HepG2 (cell line): ENCODE measurements around the gene RPUSD3. TPM values are rescaled to one million over a fixed set of nuclear protein-coding genes. Genes with fewer than 3 reads are reported as not detected.

ENCODE experiments used
- BRCA1 ChIP-seq: sonication (generic); formaldehyde crosslinking; IDR thresholded peaks from 2 replicates; pipeline ENCODE4 v1.4.0; 2020; ENCODE audit warnings: missing genetic modification reagents
- FOXA3 ChIP-seq: IDR thresholded peaks from 2 replicates; pipeline ENCODE4 v1.6.1; 2016; ENCODE audit warnings: missing genetic modification reagents, missing compliant biosample characterization
- FOXC1 ChIP-seq: sonication (generic); formaldehyde crosslinking; IDR thresholded peaks from 2 replicates; pipeline ENCODE4 v1.8.0; 2022; ENCODE audit warnings: mild to moderate bottlenecking, missing genetic modification reagents, borderline replicate concordance
- GATA4 ChIP-seq: sonication (generic); IDR thresholded peaks from 2 replicates; pipeline ENCODE4 v1.6.1; 2016; ENCODE audit warnings: antibody characterized with exemption, low read depth, borderline replicate concordance
- HMGXB4 ChIP-seq, 2 experiments: sonication (generic) in 1 of 2; formaldehyde crosslinking in 1 of 2; IDR thresholded peaks; 2 replicates each; pipeline versions ENCODE4 v1.4.0 to v1.6.1; 2018 to 2020; ENCODE audit warnings: missing genetic modification reagents in 2 of 2, borderline replicate concordance in 1 of 2, low read depth in 1 of 2, mild to moderate bottlenecking in 1 of 2, missing biosample characterization in 1 of 2
- HNRNPL ChIP-seq: fragments of 200-400 bp; formaldehyde crosslinking; IDR thresholded peaks from 2 replicates; pipeline ENCODE4 v1.6.1; 2017; ENCODE audit warnings: mild to moderate bottlenecking, low read depth, low read length
- HOXA3 ChIP-seq: sonication (generic); formaldehyde crosslinking; IDR thresholded peaks from 2 replicates; pipeline ENCODE4 v1.5.0; 2020; ENCODE audit warnings: missing genetic modification reagents
- KLF6 ChIP-seq: IDR thresholded peaks from 2 replicates; pipeline ENCODE4 v1.8.0; 2016; ENCODE audit warnings: missing biosample characterization, missing genetic modification reagents
- MAZ ChIP-seq, 2 experiments: sonication (generic) in 1 of 2; formaldehyde crosslinking in 1 of 2; IDR thresholded peaks; 2 replicates each; pipeline versions ENCODE4 v1.5.0 to v1.6.1; 2012 to 2020; ENCODE audit warnings: low read depth in 2 of 2, mild to moderate bottlenecking in 2 of 2, borderline replicate concordance in 1 of 2, improper control_type of control experiment in 1 of 2, low read length in 1 of 2, missing genetic modification reagents in 1 of 2, moderate library complexity in 1 of 2
- MED1 ChIP-seq: sonication (generic); formaldehyde crosslinking; IDR thresholded peaks from 2 replicates; pipeline ENCODE4 v1.4.0; 2020; ENCODE audit warnings: missing genetic modification reagents
- MTA1 ChIP-seq: sonication (generic); formaldehyde crosslinking; IDR thresholded peaks from 2 replicates; pipeline ENCODE4 v1.4.0; 2020; ENCODE audit warnings: missing genetic modification reagents, mild to moderate bottlenecking, borderline replicate concordance
- MYC ChIP-seq: sonication (generic); formaldehyde crosslinking; IDR thresholded peaks from 2 replicates; pipeline ENCODE4 v1.9.0; 2021; ENCODE audit warnings: missing genetic modification reagents, borderline replicate concordance
- PCBP1 ChIP-seq: fragments of 200-400 bp; formaldehyde crosslinking; IDR thresholded peaks from 2 replicates; pipeline ENCODE4 v1.6.1; 2017; ENCODE audit warnings: mild to moderate bottlenecking, low read depth, low read length, borderline replicate concordance
- PRMT3 ChIP-seq: sonication (generic); formaldehyde crosslinking; IDR thresholded peaks from 2 replicates; pipeline ENCODE4 v1.8.1; 2022; ENCODE audit warnings: low read depth, mild to moderate bottlenecking, moderate library complexity, missing genetic modification reagents, borderline replicate concordance
- SIN3A ChIP-seq: IDR thresholded peaks from 2 replicates; pipeline ENCODE4 v1.6.1; 2011; ENCODE audit warnings: low read depth, mild to moderate bottlenecking, control low read depth, low read length, borderline replicate concordance
- SOX6 ChIP-seq, 2 experiments: fragments of 450-650 bp in 1 of 2; sonication (generic) in 1 of 2; formaldehyde crosslinking in 1 of 2; IDR thresholded peaks; 2 replicates each; pipeline versions ENCODE4 v1.4.0 to v1.6.1; 2017 to 2020; ENCODE audit warnings: antibody characterized with exemption in 1 of 2, mild to moderate bottlenecking in 1 of 2, missing genetic modification reagents in 1 of 2
- ZKSCAN8 ChIP-seq: IDR thresholded peaks from 2 replicates; pipeline ENCODE4 v1.6.1; 2016; ENCODE audit warnings: borderline replicate concordance, missing genetic modification reagents, missing compliant biosample characterization
- ZNF652 ChIP-seq: IDR thresholded peaks from 2 replicates; pipeline ENCODE4 v1.6.1; 2016; ENCODE audit warnings: low read depth, borderline replicate concordance
- ZNF883 ChIP-seq: sonication (generic); formaldehyde crosslinking; IDR thresholded peaks from 2 replicates; pipeline ENCODE4 v1.5.1; 2020; ENCODE audit warnings: mild to moderate bottlenecking, missing genetic modification reagents; ENCODE audit errors: not compliant biosample characterization
- polyA plus RNA-seq, 8 experiments: library from polyadenylated mRNA; depleted of rRNA in 3 of 8; stranded (reverse) in 7 of 8; unstranded in 1 of 8; fragments of >200 nt; fragmentation: Illumina TruSeq in 4 of 8; extraction: Trizol in 4 of 8; gene quantifications; 2 replicates each; pipeline versions ENCODE4 v1.2.1 to v1.2.3, GENCODE V29; 2011 to 2016; ENCODE audit warnings: low read depth in 4 of 8, missing spikeins in 1 of 8, mixed read lengths in 1 of 8; ENCODE audit not compliant: insufficient read depth in 1 of 8
- total RNA-seq, 5 experiments: library from RNA; depleted of rRNA; stranded (reverse); fragments of >200 nt; fragmentation: Illumina TruSeq; extraction: Trizol; gene quantifications; 2 replicates each; pipeline ENCODE4 v1.2.3, GENCODE V29; 2016; ENCODE audit warnings: low read depth in 1 of 5
- TF ChIP-seq, protein P1 (sequence below): sonication (generic); formaldehyde crosslinking; IDR thresholded peaks from 2 replicates; pipeline ENCODE4 v1.4.0; 2020; ENCODE audit warnings: missing genetic modification reagents, low read depth, mild to moderate bottlenecking, borderline replicate concordance
- TF ChIP-seq, protein P2 (sequence below): sonication (generic); formaldehyde crosslinking; IDR thresholded peaks from 2 replicates; pipeline ENCODE4 v1.4.0; 2020; ENCODE audit warnings: low read depth, mild to moderate bottlenecking, missing genetic modification reagents
- TF ChIP-seq, protein P3 (sequence below): IDR thresholded peaks from 2 replicates; pipeline ENCODE4 v1.6.1; 2016; ENCODE audit warnings: missing compliant biosample characterization, missing genetic modification reagents, borderline replicate concordance

Gene RPUSD3
- total and polyA plus RNA-seq, 2 of the 13 experiments (the other 11 are each of a cell fraction or from before 2014, with no cell fraction given): 32.1 to 48.7 TPM

DNA sequence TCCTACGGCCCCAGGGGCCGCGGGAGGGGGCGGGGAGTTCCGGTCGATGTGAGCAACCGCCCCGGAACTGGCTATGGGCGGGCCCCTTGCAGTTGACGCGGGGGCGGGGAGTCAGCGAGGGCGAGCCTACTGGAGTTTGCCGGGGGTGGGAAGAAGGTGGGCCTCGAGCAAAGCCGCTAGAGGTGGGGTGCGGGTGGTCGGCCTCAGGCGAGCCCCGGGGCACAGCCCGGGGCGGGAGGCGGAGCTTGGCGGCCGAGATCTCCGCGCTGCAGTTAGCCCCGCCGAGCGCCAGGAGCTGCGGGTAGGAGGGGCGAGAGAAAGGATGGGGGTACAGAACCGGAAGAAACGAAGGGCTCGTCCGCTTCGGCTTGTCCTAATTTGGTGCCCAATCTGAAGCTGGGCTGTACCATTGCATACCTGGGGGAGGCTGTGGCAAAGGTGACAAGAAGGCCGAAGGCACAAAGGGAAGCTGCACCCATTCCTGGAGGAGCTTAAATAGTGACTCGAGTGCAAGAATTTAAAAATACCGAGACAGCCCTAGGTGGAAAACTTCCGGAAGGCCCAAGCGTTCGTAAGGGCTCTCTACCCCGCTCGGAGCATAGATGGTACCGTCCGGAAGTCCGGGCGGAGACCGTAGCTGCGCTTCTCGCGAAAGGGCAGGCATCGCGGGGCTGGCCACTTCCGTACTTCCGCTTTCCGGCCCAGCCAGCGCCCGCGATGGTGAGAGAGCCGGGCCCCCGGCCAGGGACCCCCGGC is 51.2 kb downstream of the RPUSD3 start, which contains the start of the genes ARPC4 and TADA3 (continued):
- 0 out of 2 replicates have a peak, but pooled peaks have one; percentile 52 for TF ChIP-seq PCBP1
- TF ChIP-seq BRCA1 (CRISPR knock-in tag): 0 out of 2 replicates have a peak, but pooled peaks have one; percentile 33
- TF ChIP-seq GATA4: 0 out of 2 replicates have a peak, but pooled peaks have one; percentile 16
- TF ChIP-seq MAZ (IDR thresholded peaks at IDR 0.05; ENCODE audit: borderline replicate concordance, low read depth, low read length): no peak
- TF ChIP-seq MAZ (CRISPR knock-in tag; IDR thresholded peaks at IDR 0.05; ENCODE audit: low read depth): peak; percentile 70; the same call in 1 of the 2 replicates
- TF ChIP-seq MYC (CRISPR knock-in tag): peak; percentile 60; the same call in 1 of the 2 replicates
- TF ChIP-seq, protein P1, sequence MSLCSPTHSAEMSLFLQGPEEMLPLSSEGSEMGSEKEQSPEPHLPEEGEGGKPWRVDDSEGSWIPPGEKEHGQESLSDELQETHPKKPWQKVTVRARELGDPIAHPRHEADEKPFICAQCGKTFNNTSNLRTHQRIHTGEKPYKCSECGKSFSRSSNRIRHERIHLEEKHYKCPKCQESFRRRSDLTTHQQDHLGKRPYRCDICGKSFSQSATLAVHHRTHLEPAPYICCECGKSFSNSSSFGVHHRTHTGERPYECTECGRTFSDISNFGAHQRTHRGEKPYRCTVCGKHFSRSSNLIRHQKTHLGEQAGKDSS: no peak
- TF ChIP-seq MTA1 (CRISPR knock-in tag): 0 out of 2 replicates have a peak, but pooled peaks have one; percentile 7
- peak; percentile 18; the same call in 1 of the 2 replicates for TF ChIP-seq FOXC1 (CRISPR knock-in tag)
- no peak for TF ChIP-seq SOX6 (IDR thresholded peaks at IDR 0.05)
- TF ChIP-seq SOX6 (CRISPR knock-in tag; IDR thresholded peaks at IDR 0.05): peak; percentile 12; the same call in 1 of the 2 replicates
- TF ChIP-seq HMGXB4 (CRISPR knock-in tag; IDR thresholded peaks at IDR 0.05; ENCODE audit: borderline replicate concordance in 1 of 2, low read depth in 1 of 2): peak; percentile 70 to 73
- TF ChIP-seq PRMT3: no peak
- peak; percentile 29; the same call in 1 of the 2 replicates for TF ChIP-seq FOXA3
- 0 out of 2 replicates have a peak, but pooled peaks have one; percentile 52 for TF ChIP-seq HNRNPL
- TF ChIP-seq HOXA3 (CRISPR knock-in tag): peak; percentile 37; the same call in 1 of the 2 replicates
- TF ChIP-seq ZNF883 (CRISPR knock-in tag): no peak
- TF ChIP-seq ZNF652 (CRISPR knock-in tag): no peak
- TF ChIP-seq, protein P2, sequence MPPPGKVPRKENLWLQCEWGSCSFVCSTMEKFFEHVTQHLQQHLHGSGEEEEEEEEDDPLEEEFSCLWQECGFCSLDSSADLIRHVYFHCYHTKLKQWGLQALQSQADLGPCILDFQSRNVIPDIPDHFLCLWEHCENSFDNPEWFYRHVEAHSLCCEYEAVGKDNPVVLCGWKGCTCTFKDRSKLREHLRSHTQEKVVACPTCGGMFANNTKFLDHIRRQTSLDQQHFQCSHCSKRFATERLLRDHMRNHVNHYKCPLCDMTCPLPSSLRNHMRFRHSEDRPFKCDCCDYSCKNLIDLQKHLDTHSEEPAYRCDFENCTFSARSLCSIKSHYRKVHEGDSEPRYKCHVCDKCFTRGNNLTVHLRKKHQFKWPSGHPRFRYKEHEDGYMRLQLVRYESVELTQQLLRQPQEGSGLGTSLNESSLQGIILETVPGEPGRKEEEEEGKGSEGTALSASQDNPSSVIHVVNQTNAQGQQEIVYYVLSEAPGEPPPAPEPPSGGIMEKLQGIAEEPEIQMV (CRISPR knock-in tag): 0 out of 2 replicates have a peak, but pooled peaks have one; percentile 44
- TF ChIP-seq KLF6 (CRISPR knock-in tag): 0 out of 2 replicates have a peak, but pooled peaks have one; percentile 14
- peak; percentile 80 for TF ChIP-seq SIN3A
- peak; percentile 22; the same call in 1 of the 2 replicates for TF ChIP-seq ZKSCAN8 (CRISPR knock-in tag)
- TF ChIP-seq, protein P3, sequence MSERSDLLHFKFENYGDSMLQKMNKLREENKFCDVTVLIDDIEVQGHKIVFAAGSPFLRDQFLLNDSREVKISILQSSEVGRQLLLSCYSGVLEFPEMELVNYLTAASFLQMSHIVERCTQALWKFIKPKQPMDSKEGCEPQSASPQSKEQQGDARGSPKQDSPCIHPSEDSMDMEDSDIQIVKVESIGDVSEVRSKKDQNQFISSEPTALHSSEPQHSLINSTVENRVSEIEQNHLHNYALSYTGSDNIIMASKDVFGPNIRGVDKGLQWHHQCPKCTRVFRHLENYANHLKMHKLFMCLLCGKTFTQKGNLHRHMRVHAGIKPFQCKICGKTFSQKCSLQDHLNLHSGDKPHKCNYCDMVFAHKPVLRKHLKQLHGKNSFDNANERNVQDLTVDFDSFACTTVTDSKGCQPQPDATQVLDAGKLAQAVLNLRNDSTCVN (CRISPR knock-in tag): no peak
- TF ChIP-seq MED1 (CRISPR knock-in tag): peak; percentile 50
